HepG2 (cell line): ENCODE measurements around the gene ACSL4.

Experiments
- RFX5 ChIP-seq: IDR thresholded peaks from 2 replicates; pipeline ENCODE4 v1.6.1; 2011; ENCODE audit warnings: low read depth, low read length, improper control_type of control experiment
- SMAD3 ChIP-seq: sonication (generic); formaldehyde crosslinking; IDR thresholded peaks from 2 replicates; pipeline ENCODE4 v1.4.0; 2020; ENCODE audit warnings: missing genetic modification reagents
- ZNF616 ChIP-seq: sonication (generic); formaldehyde crosslinking; IDR thresholded peaks from 2 replicates; pipeline ENCODE4 v1.5.0; 2020; ENCODE audit warnings: low read depth, mild to moderate bottlenecking, missing genetic modification reagents
- ZSCAN29 ChIP-seq: sonication (generic); formaldehyde crosslinking; conservative IDR thresholded peaks from 2 replicates; pipeline ENCODE4 v1.4.0; 2020; ENCODE audit warnings: mild to moderate bottlenecking, missing genetic modification reagents
- TF ChIP-seq, protein P1 (sequence below), 2 experiments: fragments of 450-650 bp in 1 of 2; sonication (generic) in 1 of 2; formaldehyde crosslinking; IDR thresholded peaks; 2 replicates each; pipeline versions ENCODE4 v1.5.0 to v1.8.0; 2020 to 2022; ENCODE audit warnings: mild to moderate bottlenecking in 1 of 2, missing genetic modification reagents in 1 of 2

DNA sequence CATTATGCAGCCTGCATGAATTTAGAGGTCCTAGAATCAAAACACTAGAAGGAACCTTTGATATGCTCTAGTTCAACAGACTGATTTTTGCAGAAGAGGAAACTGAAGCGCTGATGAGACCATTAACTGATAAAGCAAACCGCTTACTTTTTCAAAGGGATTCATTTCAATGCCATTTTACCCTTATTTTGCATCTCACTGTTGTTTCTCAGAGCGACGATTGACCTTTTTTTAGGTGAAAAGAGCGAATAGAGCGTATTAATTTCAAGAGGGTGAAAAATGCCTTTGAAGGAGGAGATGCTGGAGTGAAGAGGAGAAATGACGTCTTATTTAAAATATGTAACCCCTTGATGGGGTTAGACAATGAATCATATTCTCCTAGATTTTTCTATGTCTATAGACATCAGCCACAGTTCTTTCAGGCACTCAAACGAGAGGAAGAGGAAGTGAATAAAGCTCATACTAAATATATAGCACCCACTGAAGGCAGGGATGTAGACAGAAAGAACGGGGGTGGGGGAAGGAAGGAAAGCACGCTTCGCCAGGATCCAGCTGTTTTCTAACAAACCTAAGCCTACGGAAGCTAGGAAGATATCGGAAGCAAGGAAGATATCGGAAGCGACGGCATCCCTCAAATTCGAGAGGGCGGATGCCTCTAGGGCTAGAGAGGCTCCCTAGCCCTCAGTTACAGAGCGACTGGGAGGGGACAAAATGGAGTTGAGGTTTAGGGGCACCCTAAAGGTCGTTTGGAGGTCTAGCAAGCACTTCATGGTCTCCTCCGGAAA is 848 bp downstream of the ACSL4 start:
- TF ChIP-seq RFX5 (no peak), SMAD3 (CRISPR knock-in tag) (no peak), ZNF616 (CRISPR knock-in tag) (no peak), ZSCAN29 (CRISPR knock-in tag) (no peak)
- TF ChIP-seq, protein P1, sequence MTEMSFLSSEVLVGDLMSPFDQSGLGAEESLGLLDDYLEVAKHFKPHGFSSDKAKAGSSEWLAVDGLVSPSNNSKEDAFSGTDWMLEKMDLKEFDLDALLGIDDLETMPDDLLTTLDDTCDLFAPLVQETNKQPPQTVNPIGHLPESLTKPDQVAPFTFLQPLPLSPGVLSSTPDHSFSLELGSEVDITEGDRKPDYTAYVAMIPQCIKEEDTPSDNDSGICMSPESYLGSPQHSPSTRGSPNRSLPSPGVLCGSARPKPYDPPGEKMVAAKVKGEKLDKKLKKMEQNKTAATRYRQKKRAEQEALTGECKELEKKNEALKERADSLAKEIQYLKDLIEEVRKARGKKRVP (CRISPR knock-in tag; IDR thresholded peaks at IDR 0.05), result no peak
